ENCODE results near the gene MYH11.
A peak's percentile ranks its signal among the peaks of the same experiment; 100 is the strongest.
"Not testable (repeated sequence)": the region's sequence is repeated elsewhere in the genome, so short reads cannot be mapped to it uniquely, and the experiment has no call there.

MYH11 gene

GRCh38 chr16:15743657-15744056, 113.2 kb downstream of the MYH11 start:
- no peak for DNase-seq

- no peak for DNase-seq
Measured at GRCh38 chr16:15742716-15743115, 114.1 kb downstream of the MYH11 start.

GRCh38 chr16:15741207-15741871, 115.5 kb downstream of the MYH11 start:
- no peak for DNase-seq

- no peak for DNase-seq
Measured at GRCh38 chr16:15739950-15740349, 116.9 kb downstream of the MYH11 start.

GRCh38 chr16:15739464-15739863, 117.4 kb downstream of the MYH11 start:
- DNase-seq, result no peak

- no peak for DNase-seq
Measured at GRCh38 chr16:15737140-15737644, 119.6 kb downstream of the MYH11 start.

GRCh38 chr16:15736529-15736928, 120.3 kb downstream of the MYH11 start:
- no peak for DNase-seq

GRCh38 chr16:15735610-15736009, 121.2 kb downstream of the MYH11 start:
- no peak for DNase-seq

GRCh38 chr16:15732416-15732815, 124.4 kb downstream of the MYH11 start:
- DNase-seq, result no peak

- DNase-seq, result no peak
Measured at GRCh38 chr16:15729152-15729551, 127.7 kb downstream of the MYH11 start.

GRCh38 chr16:15727697-15728096, 129.1 kb downstream of the MYH11 start:
- not testable (repeated sequence) for DNase-seq

- no peak for DNase-seq
Measured at GRCh38 chr16:15726715-15727114, 130.1 kb downstream of the MYH11 start.

GRCh38 chr16:15725641-15726240, 131.1 kb downstream of the MYH11 start:
- no peak for DNase-seq

GRCh38 chr16:15723808-15724207, 133.0 kb downstream of the MYH11 start:
- DNase-seq, result no peak

- DNase-seq, result no peak
Measured at GRCh38 chr16:15721018-15721417, 135.8 kb downstream of the MYH11 start.

GRCh38 chr16:15716694-15717447, 140.0 kb downstream of the MYH11 start:
- DNase-seq, result no peak

- DNase-seq, result no peak
Measured at GRCh38 chr16:15715221-15715620, 141.6 kb downstream of the MYH11 start.

- no peak for DNase-seq
Measured at GRCh38 chr16:15714393-15715172, 142.2 kb downstream of the MYH11 start.

GRCh38 chr16:15708997-15709396, 147.8 kb downstream of the MYH11 start:
- DNase-seq, result no peak

- DNase-seq, result no peak
Measured at GRCh38 chr16:15708096-15708495, 148.7 kb downstream of the MYH11 start.

GRCh38 chr16:15707332-15707731, 149.5 kb downstream of the MYH11 start:
- DNase-seq, result no peak

GRCh38 chr16:15705064-15705565, 151.7 kb downstream of the MYH11 start:
- no peak for DNase-seq

GRCh38 chr16:15704545-15704987, 152.3 kb downstream of the MYH11 start:
- peak in 1 of 2 experiments; percentile 49 for DNase-seq

Data from NCI-H1930 (cell line).